NCI-H82 treated with DMSO at 0.1 percent for 48 hours (cell line): ENCODE measurements around the gene THBD.
"Not testable (repeated sequence)": the region's sequence is repeated elsewhere in the genome, so short reads cannot be mapped to it uniquely, and the experiment has no call there.

Experiments used
- DNase-seq: peaks from one replicate; lab custom pipeline; 2025; ENCODE audit not compliant: unreplicated experiment; lab: John Stamatoyannopoulos, UW

Gene THBD

GRCh38 chr20:23039136-23039875, 10.2 kb downstream of the THBD start:
- no peak for DNase-seq

GRCh38 chr20:23037017-23037481, 12.4 kb downstream of the THBD start:
- no peak for DNase-seq

- DNase-seq: no peak
These were observed 13.1 kb downstream of the THBD start for GRCh38 chr20:23036371-23036770.

- no peak for DNase-seq
These were observed 13.7 kb downstream of the THBD start for GRCh38 chr20:23035731-23036130.

GRCh38 chr20:23034721-23035671, 14.5 kb downstream of the THBD start, which contains the start of gene SSTR4:
Gene SSTR4 (plus strand): TSS chr20:23035312. CDS start chr20:23035484, 172 bp downstream.
- no peak for DNase-seq

- DNase-seq: no peak
These were observed 15.6 kb downstream of the THBD start for GRCh38 chr20:23033918-23034317.

GRCh38 chr20:23032750-23033078, 16.8 kb downstream of the THBD start:
- DNase-seq: no peak

- no peak for DNase-seq
These were observed 17.3 kb downstream of the THBD start for GRCh38 chr20:23032056-23032749.

- DNase-seq: no peak
These were observed 18.1 kb downstream of the THBD start for GRCh38 chr20:23031346-23031745.

- DNase-seq: no peak
These were observed 20.1 kb downstream of the THBD start for GRCh38 chr20:23029324-23029723.

GRCh38 chr20:23028392-23028791, 21.1 kb downstream of the THBD start:
- DNase-seq: no peak

GRCh38 chr20:23027721-23028120, 21.8 kb downstream of the THBD start:
- no peak for DNase-seq

GRCh38 chr20:23025503-23025902, 24.0 kb downstream of the THBD start:
- not testable (repeated sequence) for DNase-seq

- no peak for DNase-seq
These were observed 24.8 kb downstream of the THBD start for GRCh38 chr20:23024701-23025100.

- no peak for DNase-seq
These were observed 25.8 kb downstream of the THBD start for GRCh38 chr20:23023621-23024177.

- no peak for DNase-seq
These were observed 26.6 kb downstream of the THBD start for GRCh38 chr20:23022849-23023248.

- no peak for DNase-seq
These were observed 27.5 kb downstream of the THBD start for GRCh38 chr20:23021951-23022350.

- no peak for DNase-seq
These were observed 27.9 kb downstream of the THBD start for GRCh38 chr20:23021541-23021940.

- no peak for DNase-seq
These were observed 29.0 kb downstream of the THBD start for GRCh38 chr20:23020230-23021018.

GRCh38 chr20:23019403-23019802, 30.1 kb downstream of the THBD start:
- no peak for DNase-seq
